ACC112 (cell line): ENCODE results near the gene POLR2F.

Experiments used
- H2AFZ ChIP-seq: fragments of 200-600 bp; sonication (generic); one replicate; pipeline ENCODE4 v1.6.0; 2017; ENCODE audit warnings: antibody characterized with exemption, low read length; ENCODE audit not compliant: unreplicated experiment
- H3K27ac ChIP-seq: fragments of 200-600 bp; sonication (generic); 2 replicates; pipeline ENCODE4 v1.5.1; 2014; ENCODE audit warnings: low read depth, mild to moderate bottlenecking, antibody characterized with exemption, low read length, moderate library complexity
- H3K27me3 ChIP-seq: fragments of 200-600 bp; sonication (generic); 2 replicates; pipeline ENCODE4 v1.6.1; 2014; ENCODE audit warnings: mild to moderate bottlenecking, antibody characterized with exemption, low read length, moderate library complexity, mixed read lengths; ENCODE audit not compliant: insufficient read depth
- H3K36me3 ChIP-seq: fragments of 200-600 bp; sonication (generic); 2 replicates; pipeline ENCODE4 v1.6.1; 2016; ENCODE audit warnings: mild to moderate bottlenecking, antibody characterized with exemption, low read length, moderate library complexity, mixed read lengths; ENCODE audit not compliant: insufficient read depth
- H3K4me1 ChIP-seq: fragments of 200-600 bp; sonication (generic); one replicate; pipeline ENCODE4 v1.6.1; 2016; ENCODE audit warnings: low read length, mixed read lengths; ENCODE audit not compliant: insufficient read depth, unreplicated experiment, control insufficient read depth
- H3K4me3 ChIP-seq: fragments of 200-600 bp; sonication (generic); 2 replicates; pipeline ENCODE4 v1.5.1; 2014; ENCODE audit warnings: mild to moderate bottlenecking, low read depth, low read length
- H3K79me2 ChIP-seq: fragments of 200-600 bp; sonication (generic); one replicate; pipeline ENCODE4 v1.6.0; 2016; ENCODE audit warnings: low read length; ENCODE audit not compliant: control insufficient read depth, unreplicated experiment, insufficient read depth

POLR2F gene

GRCh38 chr22:38009000-38009806, 55.7 kb downstream of the POLR2F start:
- H3K79me2 ChIP-seq: no peaks in the 10 kb centered on the region
- no peak overlapping the region for H2AFZ ChIP-seq
- no peaks in the 10 kb centered on the region for H3K4me1 ChIP-seq
- no peak overlapping the region for H3K4me3 ChIP-seq
- H3K36me3 ChIP-seq: no peaks in the 10 kb centered on the region
- no peaks in the 10 kb centered on the region for H3K27me3 ChIP-seq
- no peak overlapping the region for H3K27ac ChIP-seq

DNA sequence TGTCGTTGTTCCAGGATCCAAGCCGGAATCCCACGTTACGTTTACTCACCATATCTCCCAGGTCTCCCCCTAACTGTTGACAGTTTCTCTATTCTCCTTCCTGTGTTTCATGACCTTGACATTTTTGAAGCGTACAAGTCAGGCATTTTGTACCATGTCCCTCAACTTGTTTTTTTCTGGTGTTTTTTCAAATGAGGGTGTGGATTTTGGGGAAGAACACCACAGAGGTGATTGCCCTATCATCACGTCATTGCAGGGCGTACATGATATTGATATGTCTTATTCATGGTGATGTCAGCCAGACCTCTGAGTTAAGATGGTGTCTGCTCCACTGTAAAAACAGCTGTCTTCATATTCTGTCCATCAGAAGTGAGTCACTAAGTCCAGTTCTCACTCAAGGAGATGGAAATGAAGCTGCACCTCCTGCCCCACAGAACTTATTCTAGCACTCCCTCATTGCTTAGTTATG, 59.1 kb downstream of the POLR2F start:
- H3K27me3 ChIP-seq: no peaks in the 10 kb centered on the region
- no peaks in the 10 kb centered on the region for H3K79me2 ChIP-seq
- no peak overlapping the region for H2AFZ ChIP-seq
- H3K4me1 ChIP-seq: peaks cover 4% of the 10 kb centered on the region
- H3K27ac ChIP-seq: no peak overlapping the region
- H3K36me3 ChIP-seq: no peaks in the 10 kb centered on the region
- no peak overlapping the region for H3K4me3 ChIP-seq

GRCh38 chr22:38014083-38014482, 60.6 kb downstream of the POLR2F start:
- Histone ChIP-seq H3K79me2 (no peaks in the 10 kb centered on the region), H3K4me1 (peaks cover 6% of the 10 kb centered on the region), H3K36me3 (no peaks in the 10 kb centered on the region), H3K4me3 (no peak overlapping the region), H3K27me3 (no peaks in the 10 kb centered on the region), H3K27ac (no peak overlapping the region), H2AFZ (no peak overlapping the region)

GRCh38 chr22:38016182-38017151, 63.0 kb downstream of the POLR2F start:
- Histone ChIP-seq H3K4me3 (no peak overlapping the region), H2AFZ (no peak overlapping the region), H3K27me3 (no peaks in the 10 kb centered on the region), H3K4me1 (peaks cover 6% of the 10 kb centered on the region), H3K36me3 (no peaks in the 10 kb centered on the region), H3K79me2 (no peaks in the 10 kb centered on the region), H3K27ac (no peak overlapping the region)

DNA sequence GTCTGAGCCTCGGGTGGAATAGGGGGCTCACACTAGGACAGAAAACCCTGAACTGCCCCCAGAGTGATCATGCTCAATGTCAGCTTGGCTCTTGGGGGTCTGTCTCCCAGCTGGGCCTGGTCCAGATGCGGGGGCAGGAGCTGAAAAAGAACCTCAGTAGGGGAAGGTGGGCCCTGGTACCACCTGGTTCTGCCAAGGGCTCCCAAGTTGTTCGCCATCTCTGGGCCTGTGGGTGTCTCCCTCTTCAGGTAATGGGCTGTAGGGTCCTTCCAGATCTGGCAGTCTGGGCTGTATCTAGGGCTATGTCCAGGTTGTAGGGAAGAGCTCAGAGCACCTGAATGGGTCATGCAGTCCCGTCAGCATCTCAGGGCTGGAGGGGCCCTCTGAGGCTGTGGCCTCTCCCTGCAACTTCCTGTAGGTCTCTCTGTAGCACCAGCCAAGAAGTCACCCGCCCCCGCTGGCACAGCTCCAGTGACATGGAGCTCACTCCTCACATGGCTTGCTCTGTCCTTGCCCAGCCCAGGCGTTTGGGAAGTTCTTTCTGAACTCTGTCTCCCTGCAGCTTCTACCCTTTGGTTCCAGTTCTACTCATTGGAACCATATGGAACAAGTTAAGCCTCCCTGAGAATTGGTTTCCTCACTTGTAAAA, 63.9 kb downstream of the POLR2F start:
- Histone ChIP-seq H3K27me3 (no peaks in the 10 kb centered on the region), H3K27ac (no peak overlapping the region), H3K36me3 (no peaks in the 10 kb centered on the region), H3K4me1 (peaks cover 6% of the 10 kb centered on the region), H3K79me2 (no peaks in the 10 kb centered on the region), H3K4me3 (no peak overlapping the region), H2AFZ (no peak overlapping the region)

GRCh38 chr22:38017939-38018885, 64.7 kb downstream of the POLR2F start:
- H3K4me3 ChIP-seq: no peak overlapping the region
- no peaks in the 10 kb centered on the region for H3K79me2 ChIP-seq
- H3K27me3 ChIP-seq: no peaks in the 10 kb centered on the region
- H3K4me1 ChIP-seq: peaks cover 6% of the 10 kb centered on the region
- no peak overlapping the region for H2AFZ ChIP-seq
- no peak overlapping the region for H3K27ac ChIP-seq
- H3K36me3 ChIP-seq: no peaks in the 10 kb centered on the region
